ENCODE results near the gene ALKBH4.
"Not testable (repeated sequence)": the region's sequence is repeated elsewhere in the genome, so short reads cannot be mapped to it uniquely, and the experiment has no call there.

GRCh38 chr7:102498321-102498720 lies 33.7 kb upstream of the ALKBH4 start:
- not testable (repeated sequence) for TF ChIP-seq EP300 (IDR thresholded peaks at IDR 0.05; ENCODE audit: borderline replicate concordance in 1 of 2, low read depth in 1 of 2, low read length in 1 of 2); CTCF (IDR thresholded peaks at IDR 0.05); MAX (IDR thresholded peaks at IDR 0.05; ENCODE audit: low read depth); REST (IDR thresholded peaks at IDR 0.05; ENCODE audit: low read depth, low read length); RFX5 (IDR thresholded peaks at IDR 0.05; ENCODE audit: low read length); POLR2AphosphoS5 (IDR thresholded peaks at IDR 0.05; ENCODE audit: low read depth, low read length); TAF1 (IDR thresholded peaks at IDR 0.05; ENCODE audit: borderline replicate concordance, low read depth, low read length); ELF1 (IDR thresholded peaks at IDR 0.05); TCF12 (IDR thresholded peaks at IDR 0.05); MXI1 (IDR thresholded peaks at IDR 0.05; ENCODE audit: low read depth, low read length)

Data from SK-N-SH (cell line).